Natural killer cell (primary cell): ENCODE results near the gene PEX14. TPM values are rescaled to one million over a fixed set of nuclear protein-coding genes. Genes with fewer than 3 reads are reported as not detected.

ENCODE experiments used
- ATAC-seq, 3 donors: fragments of 150-1000 bp in 2 of 3; fragments of 200-7000 bp in 1 of 3; cut with Tn5 transposase; 1 replicate in 1 of 3; 2 replicates in 2 of 3; pipeline ENCODE4 v1.10.0; 2021; ENCODE audit warnings: mild to moderate bottlenecking in 2 of 3, moderate library complexity in 2 of 3
- DNase-seq, 2 donors: peaks; one replicate each; pipeline versions ENCODE4 v3.0.0 to v3.0.0-alpha.2; 2013 to 2021; ENCODE audit warnings: mixed read lengths in 1 of 2
- H3K27ac ChIP-seq: one replicate; pipeline ENCODE4 v1.5.1; 2013; ENCODE audit warnings: mild to moderate bottlenecking, low read length
- H3K27me3 ChIP-seq: one replicate; pipeline ENCODE4 v1.6.1; 2013; ENCODE audit warnings: low read length; ENCODE audit not compliant: control insufficient read depth, insufficient read depth
- H3K36me3 ChIP-seq: one replicate; pipeline ENCODE4 v1.6.1; 2013; ENCODE audit warnings: low read length; ENCODE audit not compliant: control insufficient read depth, insufficient read depth
- H3K4me1 ChIP-seq: one replicate; pipeline ENCODE4 v1.6.1; 2013; ENCODE audit warnings: low read length; ENCODE audit not compliant: control insufficient read depth, insufficient read depth
- H3K4me3 ChIP-seq: one replicate; pipeline ENCODE4 v1.5.1; 2013; ENCODE audit warnings: low read length
- H3K9me3 ChIP-seq: one replicate; pipeline ENCODE4 v1.6.1; 2013; ENCODE audit warnings: low read length; ENCODE audit not compliant: control insufficient read depth, insufficient read depth
- H3K27ac Mint-ChIP-seq, 2 donors: one replicate each; pipeline ENCODE4 v1.8.0; 2022; ENCODE audit warnings: mild to moderate bottlenecking in 2 of 2, mixed read lengths in 2 of 2, moderate library complexity in 1 of 2
- H3K27me3 Mint-ChIP-seq, 2 donors: one replicate each; pipeline ENCODE4 v1.8.0; 2022; ENCODE audit warnings: low read depth in 2 of 2, mixed read lengths in 2 of 2
- H3K36me3 Mint-ChIP-seq: one replicate; pipeline ENCODE4 v1.8.0; 2022; ENCODE audit warnings: mixed read lengths
- H3K4me1 Mint-ChIP-seq, 2 donors: one replicate each; pipeline ENCODE4 v1.8.0; 2022; ENCODE audit warnings: mixed read lengths in 2 of 2
- H3K4me3 Mint-ChIP-seq: one replicate; pipeline ENCODE4 v1.8.0; 2022; ENCODE audit warnings: mild to moderate bottlenecking, moderate library complexity, mixed read lengths
- H3K9me3 Mint-ChIP-seq, 2 donors: one replicate each; pipeline ENCODE4 v1.8.0; 2022; ENCODE audit warnings: mixed read lengths in 2 of 2
- CTCF ChIP-seq: fragments of 200-600 bp; IDR thresholded peaks from one replicate; pipeline ENCODE4 v1.8.0; 2022; ENCODE audit warnings: antibody characterized with exemption
- WGBS: methylation state at CpG from one replicate; pipeline ENCODE4 v1.1.7; 2013; ENCODE audit warnings: missing lambda C conversion rate; ENCODE audit not compliant: insufficient coverage; 5-methylcytosine and 5-hydroxymethylcytosine counted together
- intact Hi-C: fragments of 100-400 bp; cut with micrococcal nuclease; formaldehyde crosslinking; loops from one replicate; pipeline ENCODE4 v1.14.2; 2022
- total RNA-seq, 4 donors: library from RNA; stranded (reverse); fragments of 120-200 nt in 1 of 4; gene quantifications; one replicate each; pipeline versions ENCODE4 v1.2.3 to v1.2.4, GENCODE V29; 2013 to 2022

PEX14 gene
- total RNA-seq, 3 donors from 2014 or later (not counting 1 experiment from before 2014, with no cell fraction given), result 21.4 to 27.3 (median 24.1) TPM

- Histone ChIP-seq H3K27ac (no peak overlapping the region), H3K4me3 (no peak overlapping the region), H3K36me3 (peaks cover 12% of the 10 kb centered on the region), H3K9me3 (no peaks in the 10 kb centered on the region), H3K27me3 (no peaks in the 10 kb centered on the region), H3K4me1 (no peaks in the 10 kb centered on the region)
- intact Hi-C loops, result no loop called here
- Mint-ChIP-seq H3K4me1 (no peaks in the 10 kb centered on the region), H3K36me3 (no peaks in the 10 kb centered on the region), H3K27ac (no peak overlapping the region), H3K9me3 (no peaks in the 10 kb centered on the region), H3K4me3 (no peak overlapping the region), H3K27me3 (no peaks in the 10 kb centered on the region)
- DNase-seq (no peak), ATAC-seq (no peak)
- no peak for TF ChIP-seq CTCF
- WGBS, result 88% methylated on average over 30 of the region's 30 CpGs
Observed at GRCh38 chr1:10649517-10650201, 174.9 kb downstream of the PEX14 start.

GRCh38 chr1:10650556-10651388, 176.0 kb downstream of the PEX14 start:
- H3K9me3 Mint-ChIP-seq, result no peaks in the 10 kb centered on the region
- H3K4me1 Mint-ChIP-seq, result no peaks in the 10 kb centered on the region
- intact Hi-C loops, result no loop called here
- ATAC-seq (no peak), DNase-seq (no peak)
- Histone ChIP-seq H3K9me3 (no peaks in the 10 kb centered on the region), H3K4me3 (no peak overlapping the region), H3K27ac (no peak overlapping the region), H3K27me3 (no peaks in the 10 kb centered on the region), H3K36me3 (peaks cover 14% of the 10 kb centered on the region), H3K4me1 (no peaks in the 10 kb centered on the region)
- WGBS, result 88% methylated on average over 38 of the region's 40 CpGs
- no peaks in the 10 kb centered on the region for H3K27me3 Mint-ChIP-seq
- H3K4me3 Mint-ChIP-seq, result no peak overlapping the region
- no peaks in the 10 kb centered on the region for H3K36me3 Mint-ChIP-seq
- TF ChIP-seq CTCF, result no peak
- H3K27ac Mint-ChIP-seq, result no peak overlapping the region

GRCh38 chr1:10651389-10651766, 176.6 kb downstream of the PEX14 start:
- Mint-ChIP-seq H3K27ac (no peak overlapping the region), H3K4me3 (no peak overlapping the region), H3K9me3 (no peaks in the 10 kb centered on the region), H3K4me1 (no peaks in the 10 kb centered on the region), H3K36me3 (no peaks in the 10 kb centered on the region), H3K27me3 (no peaks in the 10 kb centered on the region)
- intact Hi-C loops, result no loop called here
- no peaks in the 10 kb centered on the region for H3K9me3 ChIP-seq
- H3K27me3 ChIP-seq, result no peaks in the 10 kb centered on the region
- no peak for DNase-seq
- no peak for TF ChIP-seq CTCF
- H3K4me3 ChIP-seq, result no peak overlapping the region
- no peak overlapping the region for H3K27ac ChIP-seq
- peaks cover 12% of the 10 kb centered on the region for H3K36me3 ChIP-seq
- no peak for ATAC-seq
- H3K4me1 ChIP-seq, result no peaks in the 10 kb centered on the region
- 93% methylated on average over 19 of the region's 19 CpGs for WGBS
